Body of pancreas (tissue), 4 donors: ENCODE data around the gene PKN1. TPM values are rescaled to one million over a fixed set of nuclear protein-coding genes. Genes with fewer than 3 reads are reported as not detected.
A peak's percentile ranks its signal among the peaks of the same experiment; 100 is the strongest.

Source experiments
- ATAC-seq: fragments of 150-250 bp; one replicate; pipeline ENCODE4 v1.9.1; 2016
- DNase-seq, 4 donors: peaks; one replicate each; pipeline ENCODE4 v3.0.0-alpha.2; 2019
- H3K27ac ChIP-seq, 4 donors: fragments of 200-600 bp; sonication (generic); 1 replicate in 3 of 4; 2 replicates in 1 of 4; pipeline versions ENCODE4 v1.5.1 to v1.6.1; 2016 to 2019; ENCODE audit warnings: mild to moderate bottlenecking in 1 of 4, mixed read lengths in 1 of 4, moderate library complexity in 1 of 4
- H3K27me3 ChIP-seq, 2 donors: fragments of 200-600 bp; sonication (generic); one replicate each; pipeline ENCODE4 v1.6.0; 2016; ENCODE audit warnings: mild to moderate bottlenecking in 1 of 2
- H3K36me3 ChIP-seq, 2 donors: fragments of 200-600 bp; sonication (generic); replicated peaks in 1 of 2; 2 replicates each; pipeline ENCODE4 v1.5.1; 2016; ENCODE audit warnings: low read depth in 2 of 2; ENCODE audit not compliant: insufficient read depth in 1 of 2
- H3K4me1 ChIP-seq: fragments of 200-600 bp; sonication (generic); one replicate; pipeline ENCODE4 v1.6.0; 2016
- H3K4me3 ChIP-seq, 2 donors: fragments of 200-600 bp; sonication (generic); 1 replicate in 1 of 2; 2 replicates in 1 of 2; pipeline ENCODE4 v1.5.1; 2016 to 2019
- H3K9me3 ChIP-seq, 3 donors: fragments of 200-600 bp; sonication (generic); 1 replicate in 2 of 3; 2 replicates in 1 of 3; pipeline ENCODE4 v1.5.1; 2016
- CTCF ChIP-seq, 7 experiments: fragments of 450-650 bp in 4 of 7; fragments of 200-600 bp in 3 of 7; sonication (generic) in 3 of 7; IDR thresholded peaks; one replicate each; pipeline ENCODE4 v1.5.1; 2016 to 2019; ENCODE audit warnings: antibody characterized with exemption in 7 of 7
- POLR2A ChIP-seq, 3 donors: fragments of 450-650 bp; IDR thresholded peaks; one replicate each; pipeline ENCODE4 v1.6.1; 2016; ENCODE audit warnings: antibody characterized with exemption in 3 of 3, mild to moderate bottlenecking in 2 of 3
- WGBS, 2 donors: methylation state at CpG; one replicate each; pipeline ENCODE4 v1.1.5; 2017; 5-methylcytosine and 5-hydroxymethylcytosine counted together
- intact Hi-C: fragments of 100-400 bp; cut with DNase I; formaldehyde crosslinking; loops from one replicate; pipeline ENCODE4 v1.15.1; 2023
- total RNA-seq, 2 donors: library from RNA; depleted of rRNA; stranded (reverse); fragments of >200 nt; gene quantifications; one replicate each; pipeline ENCODE4 v1.1.0, GENCODE V29; 2016

The PKN1 gene
- total RNA-seq, 2 donors from 2014 or later, result 82.5 to 83.4 TPM

- Histone ChIP-seq H3K9me3 (no peaks in the 10 kb centered on the region), H3K4me1 (no peaks in the 10 kb centered on the region), H3K36me3 (peaks cover 0 to 32% of the 10 kb centered on the region in 2 donors), H3K27ac (no peak overlapping the region), H3K27me3 (no peaks in the 10 kb centered on the region), H3K4me3 (no peak overlapping the region)
- DNase-seq, result no peak
- intact Hi-C loops, result no loop called here
- TF ChIP-seq POLR2A (IDR thresholded peaks at IDR 0.05) (no peak), CTCF (IDR thresholded peaks at IDR 0.05) (no peak)
- no peak for ATAC-seq
- 79 to 85% methylated on average over 4 to 31 of the region's 34 CpGs for WGBS, 2 donors
These were observed 8.2 kb downstream of the PKN1 start for GRCh38 chr19:14441041-14441938.

GRCh38 chr19:14442891-14443631, 10.0 kb downstream of the PKN1 start:
- intact Hi-C loops, result no loop called here
- H3K36me3 ChIP-seq, result peaks cover 0 to 36% of the 10 kb centered on the region in 2 donors
- no peak overlapping the region for H3K27ac ChIP-seq
- no peaks in the 10 kb centered on the region for H3K9me3 ChIP-seq
- DNase-seq, result no peak
- H3K4me1 ChIP-seq, result no peaks in the 10 kb centered on the region
- no peak overlapping the region for H3K4me3 ChIP-seq
- H3K27me3 ChIP-seq, result no peaks in the 10 kb centered on the region
- TF ChIP-seq POLR2A (IDR thresholded peaks at IDR 0.05) (no peak), CTCF (IDR thresholded peaks at IDR 0.05) (no peak)
- ATAC-seq, result no peak
- WGBS, 2 donors, result 88 to 100% methylated on average over 2 to 16 of the region's 16 CpGs

- ATAC-seq (no peak), DNase-seq (no peak)
These were observed 10.6 kb downstream of the PKN1 start for GRCh38 chr19:14443632-14444216.

More at GRCh38 chr19:14443632-14444216, 10.6 kb downstream of the PKN1 start:
- peaks cover 0 to 39% of the 10 kb centered on the region in 2 donors for H3K36me3 ChIP-seq
- no peak overlapping the region for H3K4me3 ChIP-seq
- H3K4me1 ChIP-seq, result no peaks in the 10 kb centered on the region
- intact Hi-C loops, result no loop called here
- no peaks in the 10 kb centered on the region for H3K27me3 ChIP-seq
- H3K27ac ChIP-seq, result no peak overlapping the region
- WGBS, 2 donors, result 90 to 93% methylated on average over 9 to 13 of the region's 14 CpGs
- no peaks in the 10 kb centered on the region for H3K9me3 ChIP-seq
- TF ChIP-seq CTCF (IDR thresholded peaks at IDR 0.05) (peak in 1 of 7 experiments; percentile 30), POLR2A (IDR thresholded peaks at IDR 0.05) (no peak)
